GM12892 (cell line): ENCODE results near the gene FSTL3.
"Not testable (repeated sequence)": the region's sequence is repeated elsewhere in the genome, so short reads cannot be mapped to it uniquely, and the experiment has no call there.

Experiments used
- DNase-seq: peaks from one replicate; pipeline ENCODE4 v3.0.0; 2011; ENCODE audit not compliant: insufficient read length
- FAIRE-seq: peaks from 2 replicates; lab custom pipeline; 2011; peaks lifted over from hg19 to GRCh38; lab: Jason Lieb, UNC
- POLR2A ChIP-seq: IDR thresholded peaks from 2 replicates; pipeline ENCODE4 v1.6.1; 2011; ENCODE audit warnings: low read depth, low read length, control low read depth
- POLR2AphosphoS5 ChIP-seq: IDR thresholded peaks from 2 replicates; pipeline ENCODE4 v1.6.1; 2011; ENCODE audit warnings: low read depth, low read length, control low read depth
- TAF1 ChIP-seq: IDR thresholded peaks from 2 replicates; pipeline ENCODE4 v1.6.1; 2011; ENCODE audit warnings: low read depth, mild to moderate bottlenecking, control low read depth, low read length, borderline replicate concordance

The FSTL3 gene

DNA sequence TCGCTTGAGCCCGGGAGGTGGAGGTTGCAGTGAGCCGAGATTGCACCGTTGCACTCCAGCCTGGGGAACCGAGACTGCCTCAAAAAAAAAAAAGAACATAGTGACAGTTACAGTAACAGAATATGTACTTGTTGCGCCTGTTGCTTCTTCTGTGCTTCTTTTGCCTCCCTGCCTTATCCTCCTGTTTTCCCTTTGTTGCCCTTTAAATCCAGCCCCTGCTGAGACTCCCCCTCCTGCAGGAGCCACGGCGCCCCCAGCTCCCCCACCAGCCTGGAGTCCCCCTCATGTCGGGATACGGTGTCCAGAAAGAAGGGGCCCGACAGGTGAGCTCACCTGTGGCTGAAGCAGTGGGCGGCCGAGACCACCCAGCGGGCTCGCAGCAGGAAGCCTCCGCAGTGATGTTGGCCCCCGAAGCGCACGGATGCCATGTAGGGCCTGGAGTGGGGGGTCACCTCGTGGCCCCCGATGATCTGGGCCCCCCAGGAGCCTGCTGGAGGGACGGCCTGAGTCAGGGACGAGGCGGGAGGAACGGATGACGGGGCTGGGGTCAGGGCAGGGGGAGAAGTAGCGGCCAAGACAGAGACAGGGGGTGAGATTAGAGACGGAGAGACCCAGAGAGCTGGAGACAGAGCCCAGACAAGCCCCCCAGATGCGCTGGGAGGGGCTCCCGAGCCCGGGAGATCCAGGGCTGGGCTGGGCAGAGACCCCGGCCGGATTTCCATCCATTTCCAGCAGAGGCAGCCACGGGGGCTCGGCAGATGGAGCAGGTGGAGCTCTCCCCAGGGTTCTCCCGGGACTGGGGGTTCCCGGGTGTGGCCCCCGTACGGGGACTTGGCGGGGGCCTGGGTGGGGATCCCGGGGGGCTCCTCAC lies 18.5 kb downstream of the FSTL3 start:
- TF ChIP-seq TAF1 (no peak), POLR2AphosphoS5 (no peak), POLR2A (no peak)
- no peak for FAIRE-seq
- no peak for DNase-seq

DNA sequence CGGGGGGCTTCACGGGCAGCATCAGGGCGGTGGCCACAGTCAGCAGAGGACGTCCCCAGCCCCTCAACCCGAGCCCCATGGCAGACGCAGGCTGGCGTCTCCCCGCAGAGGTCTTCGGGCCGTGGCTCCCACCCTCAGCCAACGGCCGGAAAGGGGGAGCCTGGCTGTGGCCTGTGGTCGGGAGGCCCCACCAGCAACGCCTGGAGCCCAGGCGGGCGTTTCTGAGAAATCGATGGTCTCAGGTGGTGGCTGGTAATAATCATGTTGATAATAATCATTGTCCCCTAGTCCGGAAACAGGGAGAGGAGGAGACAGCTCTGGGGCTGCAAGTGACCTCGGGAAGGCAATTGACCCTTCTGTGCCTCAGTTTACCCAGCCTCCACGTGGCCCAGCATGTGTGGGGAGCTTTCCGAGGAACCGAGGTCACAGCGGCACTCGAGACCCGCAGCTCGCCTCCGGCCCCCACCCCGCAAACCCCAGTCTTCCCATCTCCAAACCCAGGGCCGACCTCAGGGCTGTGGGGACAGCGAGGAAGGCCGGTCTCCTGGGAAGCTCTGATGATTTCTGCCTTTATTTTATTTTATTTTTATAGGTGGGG lies 19.3 kb downstream of the FSTL3 start, which contains the start of gene PRSS57:
TSS of gene PRSS57 (minus strand) at position 101 of the 598 bp plus-strand sequence. CDS start at position 79, 22 bp downstream.
- DNase-seq (no peak), FAIRE-seq (no peak)
- TF ChIP-seq POLR2AphosphoS5 (no peak), POLR2A (no peak), TAF1 (no peak)

DNA sequence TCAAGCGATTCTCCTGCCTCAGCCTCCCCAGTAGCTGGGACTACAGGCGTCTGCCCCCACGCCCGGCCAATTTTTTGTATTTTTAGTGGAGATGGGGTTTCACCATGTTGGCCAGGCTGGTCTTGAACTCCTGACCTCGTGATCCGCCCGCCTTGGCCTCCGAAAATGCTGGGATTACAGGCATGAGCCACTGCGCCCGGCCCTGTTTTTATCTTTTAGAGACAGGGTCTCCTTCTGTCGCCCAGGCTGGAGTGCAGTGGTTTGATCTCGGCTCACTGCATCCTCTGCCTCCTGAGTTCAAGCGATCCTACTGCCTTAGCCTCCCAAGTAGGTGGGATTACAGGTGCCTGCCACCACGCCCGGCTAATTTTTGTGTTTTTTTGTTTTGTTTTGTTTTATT lies 22.3 kb downstream of the FSTL3 start:
- FAIRE-seq, DNase-seq: not testable (repeated sequence)

DNA sequence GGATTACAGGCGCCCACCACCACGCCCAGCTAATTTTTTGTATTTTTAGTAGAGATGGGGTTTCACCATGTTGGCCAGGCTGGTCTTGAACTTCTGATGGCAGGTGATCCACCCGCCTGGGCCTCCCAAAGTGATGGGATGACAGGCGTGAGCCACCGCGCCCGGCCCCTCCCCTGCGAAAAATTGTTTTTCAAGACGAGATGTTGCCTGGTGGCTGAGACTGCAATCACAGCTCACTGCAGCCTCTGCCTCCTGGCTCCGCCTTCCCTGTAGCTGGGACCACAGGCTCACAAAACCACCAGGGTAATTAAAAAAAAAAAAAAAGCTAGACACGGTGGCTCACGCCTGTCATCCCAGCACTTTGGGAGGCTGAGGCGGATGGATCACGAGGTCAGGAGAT lies 23.7 kb downstream of the FSTL3 start:
- not testable (repeated sequence) for DNase-seq, FAIRE-seq

DNA sequence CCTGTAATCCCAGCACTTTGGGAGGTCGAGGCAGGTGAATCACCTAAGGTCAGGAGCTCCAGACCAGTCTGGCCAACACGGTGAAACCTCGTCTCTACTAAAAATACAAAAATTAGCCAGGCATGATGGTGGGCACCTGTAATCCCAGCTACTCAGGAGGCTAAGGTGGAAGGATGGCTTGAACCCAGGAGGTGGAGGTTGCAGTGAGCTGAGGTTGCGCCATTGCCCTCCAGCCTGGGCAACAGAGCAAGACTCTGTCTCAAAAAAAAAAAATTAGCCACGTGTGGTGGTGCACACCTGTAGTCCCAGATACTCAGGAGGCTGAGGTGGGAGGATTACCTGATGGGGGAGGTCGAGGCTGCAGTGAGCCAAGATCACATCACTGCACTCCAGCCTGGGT lies 26.7 kb downstream of the FSTL3 start:
- not testable (repeated sequence) for DNase-seq, FAIRE-seq

DNA sequence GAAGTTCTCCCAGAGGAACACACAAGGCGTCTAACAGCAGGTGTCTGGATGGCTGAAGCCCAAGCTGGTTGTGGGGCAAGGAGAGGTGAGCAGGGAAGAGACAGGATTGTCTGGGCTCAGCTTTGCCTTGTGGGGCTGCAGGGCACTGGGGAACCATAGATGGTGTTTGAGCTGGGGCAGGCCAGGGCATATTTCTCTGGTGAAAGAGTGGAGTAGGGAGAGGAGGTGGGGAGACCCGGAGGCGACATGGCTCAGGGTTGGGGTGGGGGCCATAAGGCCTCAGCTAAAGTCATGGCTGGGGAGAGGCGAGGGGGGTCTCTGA lies 27.1 kb downstream of the FSTL3 start:
- TF ChIP-seq POLR2A: no peak
- no peak for TF ChIP-seq TAF1
- no peak for TF ChIP-seq POLR2AphosphoS5
- no peak for DNase-seq

DNA sequence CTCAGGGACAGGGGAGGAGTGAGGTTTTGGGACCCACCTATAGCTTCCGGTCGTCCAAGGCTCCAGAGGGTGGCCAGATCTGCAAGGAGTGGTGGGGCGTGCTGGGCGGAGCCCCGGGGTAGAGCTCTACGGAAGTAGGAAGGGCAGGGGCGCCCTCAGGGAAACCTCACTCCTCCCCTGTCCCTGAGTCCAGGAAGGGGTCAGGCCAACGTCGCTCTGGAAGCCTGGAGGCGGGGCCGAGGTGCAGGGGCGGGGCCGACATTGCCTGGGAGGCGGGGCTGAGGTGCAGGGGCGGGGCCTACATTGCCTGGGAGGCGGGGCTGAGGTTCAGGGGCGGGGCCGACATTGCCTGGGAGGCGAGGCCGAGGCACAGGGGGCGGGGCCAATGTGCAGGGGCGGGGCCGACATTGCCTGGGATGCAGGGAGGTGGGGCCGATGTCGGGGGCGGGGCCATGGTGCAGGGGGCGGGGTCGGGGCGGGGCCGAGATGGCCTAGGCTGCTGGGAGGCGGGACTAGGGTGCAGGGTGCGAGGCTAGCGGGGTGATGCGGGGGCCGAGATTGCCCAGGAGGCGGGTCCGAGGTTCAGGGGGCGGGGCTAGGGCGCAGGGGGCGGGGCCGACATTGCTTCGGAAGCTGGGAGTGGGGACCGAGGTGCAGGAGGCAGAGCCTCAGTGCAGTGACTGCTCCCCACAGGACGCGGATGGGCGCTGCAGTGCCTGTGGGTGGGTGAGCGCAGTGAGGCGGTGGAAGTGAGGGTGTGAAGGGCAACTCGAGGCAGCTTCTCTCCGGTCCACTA lies 27.7 kb downstream of the FSTL3 start:
- TF ChIP-seq POLR2A: no peak
- no peak for TF ChIP-seq POLR2AphosphoS5
- no peak for TF ChIP-seq TAF1
- FAIRE-seq (peak; percentile 56), DNase-seq (peak; percentile 58)

More for the DNA sequence above, 27.1 kb downstream of the FSTL3 start:
- no peak for FAIRE-seq

DNA sequence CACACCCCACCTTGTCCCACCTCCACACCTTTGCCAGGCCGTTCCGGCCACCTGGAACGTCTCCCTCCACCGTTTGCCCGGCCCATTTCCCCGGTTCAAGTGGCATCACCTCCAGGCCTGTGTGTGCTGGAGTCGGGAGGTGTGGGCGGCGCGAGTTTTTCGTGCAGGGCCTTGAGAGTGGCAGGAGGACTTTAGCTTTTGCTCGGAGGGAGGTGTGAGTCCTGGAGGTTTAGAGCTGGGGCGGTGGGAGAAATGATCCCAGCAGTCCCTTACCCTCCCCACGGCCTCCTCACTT lies 28.2 kb downstream of the FSTL3 start:
- FAIRE-seq (no peak), DNase-seq (no peak)
- TF ChIP-seq POLR2A: no peak
- TF ChIP-seq TAF1: no peak
- TF ChIP-seq POLR2AphosphoS5: no peak

DNA sequence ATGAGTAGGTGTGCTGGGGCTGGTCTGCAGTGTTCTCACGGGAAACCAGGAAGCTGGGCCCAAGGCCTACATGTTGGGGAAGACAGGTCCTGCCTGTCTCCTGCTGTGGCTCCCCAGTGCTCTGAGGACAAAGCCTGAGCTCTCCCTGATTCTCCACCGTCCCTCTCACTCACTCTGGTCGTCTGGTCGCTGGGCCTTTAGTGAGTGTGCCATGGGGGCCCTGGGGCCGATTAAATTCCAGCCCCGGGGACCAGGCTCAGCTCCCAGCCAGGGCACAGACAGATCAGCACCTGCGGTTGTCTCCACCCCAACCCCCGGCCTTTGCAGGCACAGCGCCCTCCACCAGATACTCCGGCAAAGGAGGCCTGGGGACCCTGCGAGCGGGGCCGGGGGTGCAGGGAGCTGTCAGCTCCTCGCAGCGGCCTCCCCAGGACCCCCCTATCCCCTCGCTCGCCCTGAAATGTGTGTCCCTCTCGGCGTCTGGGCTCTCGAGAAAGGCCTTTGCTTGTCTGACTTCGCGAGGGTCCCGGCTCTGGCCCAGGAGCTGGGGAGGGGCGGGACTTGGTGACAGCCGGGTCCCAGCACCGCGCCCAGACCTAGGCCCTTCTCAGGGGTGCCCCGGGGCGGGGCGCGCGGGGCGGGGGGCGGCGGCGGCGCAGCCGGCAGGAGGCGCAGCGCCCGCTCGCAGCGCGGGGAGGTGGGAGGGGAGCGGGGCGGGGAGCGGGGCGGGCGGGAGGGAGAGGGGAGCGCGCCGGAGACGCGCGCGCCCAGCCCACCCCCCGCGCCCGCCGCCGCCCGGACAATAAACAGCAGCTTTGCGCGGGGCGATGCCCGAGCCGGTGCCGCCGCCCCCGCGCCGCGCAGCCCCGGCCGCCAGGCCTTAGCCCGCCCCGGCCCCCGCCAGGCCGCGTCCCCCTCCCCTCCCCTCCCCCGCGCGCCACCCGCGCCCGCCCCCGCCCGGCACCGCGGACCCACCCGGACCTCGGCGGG lies 32.3 kb downstream of the FSTL3 start, which contains the start of gene PALM:
TSS of gene PALM (plus strand) at position 782 of the 990 bp plus-strand sequence. CDS start 212 bp downstream, outside the sequence.
- DNase-seq (no peak), FAIRE-seq (no peak)
- TF ChIP-seq POLR2A (no peak), TAF1 (no peak), POLR2AphosphoS5 (no peak)

DNA sequence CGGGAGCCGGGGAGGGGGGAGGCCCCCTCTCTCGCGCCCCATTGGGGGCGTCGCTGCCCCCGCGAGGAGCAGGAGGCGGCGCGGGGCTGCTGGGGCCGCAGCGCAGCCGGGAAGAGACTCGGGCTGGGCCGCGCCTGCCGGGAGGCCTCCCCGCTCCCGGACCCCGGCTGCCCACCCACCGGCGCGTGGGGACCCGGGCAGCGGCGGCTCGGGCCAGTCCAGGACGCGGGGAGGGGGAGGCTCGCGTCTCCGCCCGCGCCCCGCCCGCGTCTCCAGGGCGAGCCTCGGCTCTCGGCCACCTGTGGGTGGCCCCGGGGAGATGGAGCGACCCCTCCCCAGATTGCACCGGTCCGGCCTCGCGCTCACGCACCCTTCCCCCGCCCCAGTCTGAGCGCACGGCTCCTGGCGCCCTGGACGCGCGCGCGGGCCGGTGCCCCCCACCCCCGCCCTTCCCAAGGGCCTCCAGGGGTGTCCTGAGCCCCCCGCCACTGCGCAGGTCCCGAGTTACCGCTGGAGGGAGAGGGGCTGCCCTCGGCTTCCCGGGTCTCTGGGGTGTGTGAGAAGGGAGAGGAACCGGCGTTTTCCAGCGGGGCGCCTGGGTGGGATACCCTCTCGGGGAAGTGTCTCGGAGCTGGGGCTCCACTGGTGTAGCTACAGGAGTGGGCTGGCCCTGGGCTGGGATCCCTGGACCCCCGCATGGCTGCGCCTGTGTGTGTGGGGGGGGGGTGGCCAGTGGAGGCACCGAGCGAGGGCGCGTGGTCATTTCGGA lies 33.2 kb downstream of the FSTL3 start:
- TF ChIP-seq POLR2AphosphoS5 (no peak), POLR2A (no peak), TAF1 (no peak)
- no peak for FAIRE-seq
- DNase-seq: no peak
